GM23248 (cell line): ENCODE data around the gene TRPV3. TPM values are rescaled to one million over a fixed set of nuclear protein-coding genes. Genes with fewer than 3 reads are reported as not detected.

Experiments
- DNase-seq: peaks from one replicate; pipeline ENCODE4 v3.0.0-alpha.2; 2015
- H2AFZ ChIP-seq: fragments of 200-600 bp; sonication (generic); 2 replicates; pipeline ENCODE4 v1.6.1; 2016; ENCODE audit warnings: antibody characterized with exemption
- H3F3A ChIP-seq: fragments of 200-600 bp; sonication (generic); 2 replicates; pipeline ENCODE4 v1.6.1; 2016; ENCODE audit warnings: mild to moderate bottlenecking, antibody characterized with exemption, mixed run types; ENCODE audit not compliant: insufficient read depth
- H3K27ac ChIP-seq: fragments of 200-600 bp; sonication (generic); 2 replicates; pipeline ENCODE4 v1.5.1; 2016; ENCODE audit warnings: mild to moderate bottlenecking
- H3K27me3 ChIP-seq: fragments of 200-600 bp; sonication (generic); replicated peaks from 2 replicates; pipeline ENCODE4 v1.6.1; 2016; ENCODE audit warnings: mild to moderate bottlenecking; ENCODE audit not compliant: insufficient read depth
- H3K36me3 ChIP-seq: fragments of 200-600 bp; sonication (generic); 2 replicates; pipeline ENCODE4 v1.6.1; 2016; ENCODE audit warnings: low read depth, mild to moderate bottlenecking
- H3K4me1 ChIP-seq: fragments of 200-600 bp; sonication (generic); 2 replicates; pipeline ENCODE4 v1.6.1; 2016; ENCODE audit warnings: mild to moderate bottlenecking; ENCODE audit not compliant: insufficient read depth
- H3K4me2 ChIP-seq: fragments of 200-600 bp; sonication (generic); one replicate; pipeline ENCODE4 v1.6.1; 2016; ENCODE audit warnings: mild to moderate bottlenecking; ENCODE audit not compliant: unreplicated experiment
- H3K4me3 ChIP-seq: fragments of 200-600 bp; sonication (generic); 2 replicates; pipeline ENCODE4 v1.5.1; 2016; ENCODE audit warnings: mild to moderate bottlenecking
- H3K79me2 ChIP-seq: fragments of 200-600 bp; sonication (generic); 2 replicates; pipeline ENCODE4 v1.6.1; 2016; ENCODE audit warnings: mild to moderate bottlenecking; ENCODE audit not compliant: insufficient read depth
- H3K9ac ChIP-seq: fragments of 200-600 bp; sonication (generic); 2 replicates; pipeline ENCODE4 v1.6.1; 2016; ENCODE audit warnings: mild to moderate bottlenecking
- H3K9me2 ChIP-seq: fragments of 200-600 bp; sonication (generic); 2 replicates; pipeline ENCODE4 v1.6.1; 2016; ENCODE audit warnings: mixed run types, mild to moderate bottlenecking, moderate library complexity; ENCODE audit not compliant: insufficient read depth
- H3K9me3 ChIP-seq: fragments of 200-600 bp; sonication (generic); one replicate; pipeline ENCODE4 v1.6.1; 2017; ENCODE audit warnings: low read depth
- H4K20me1 ChIP-seq: fragments of 200-600 bp; sonication (generic); 2 replicates; pipeline ENCODE4 v1.6.0; 2016; ENCODE audit not compliant: insufficient read depth
- EZH2 ChIP-seq: fragments of 200-600 bp; sonication (generic); IDR thresholded peaks from 2 replicates; pipeline ENCODE4 v1.6.1; 2018; ENCODE audit warnings: antibody characterized with exemption, mild to moderate bottlenecking; ENCODE audit not compliant: insufficient read depth, poor library complexity, severe bottlenecking
- EZH2phosphoT487 ChIP-seq: fragments of 200-600 bp; sonication (generic); IDR thresholded peaks from 2 replicates; pipeline ENCODE4 v1.6.1; 2018; ENCODE audit warnings: antibody characterized with exemption, moderate library complexity, mild to moderate bottlenecking, low read depth; ENCODE audit not compliant: insufficient read depth
- WGBS, 2 experiments: methylation state at CpG; one replicate each; pipeline ENCODE4 v1.1.6; 2015 to 2017; ENCODE audit warnings: low lambda C conversion rate in 2 of 2, low coverage in 1 of 2; ENCODE audit errors: missing lambda C conversion rate in 2 of 2; 5-methylcytosine and 5-hydroxymethylcytosine counted together
- in situ Hi-C: fragments of 300-500 bp; cut with MboI; formaldehyde crosslinking; loops from 2 replicates; pipeline ENCODE4 v1.15.0; 2020
- polyA plus RNA-seq: library from polyadenylated mRNA; unstranded; fragments of >200 nt; fragmentation: Nextera tagmentation; extraction: Ambion mirVana; gene quantifications from 2 replicates; pipeline ENCODE4 v1.2.1, GENCODE V29; 2016
- total RNA-seq: library from RNA; depleted of rRNA; stranded (reverse); fragments of >200 nt; shearing (Covaris generic); gene quantifications from 2 replicates; pipeline ENCODE4 v1.2.3, GENCODE V29; 2014

Gene TRPV3
- total and polyA plus RNA-seq, 2 experiments from 2014 or later = 0.41 to 1.1 TPM

DNA sequence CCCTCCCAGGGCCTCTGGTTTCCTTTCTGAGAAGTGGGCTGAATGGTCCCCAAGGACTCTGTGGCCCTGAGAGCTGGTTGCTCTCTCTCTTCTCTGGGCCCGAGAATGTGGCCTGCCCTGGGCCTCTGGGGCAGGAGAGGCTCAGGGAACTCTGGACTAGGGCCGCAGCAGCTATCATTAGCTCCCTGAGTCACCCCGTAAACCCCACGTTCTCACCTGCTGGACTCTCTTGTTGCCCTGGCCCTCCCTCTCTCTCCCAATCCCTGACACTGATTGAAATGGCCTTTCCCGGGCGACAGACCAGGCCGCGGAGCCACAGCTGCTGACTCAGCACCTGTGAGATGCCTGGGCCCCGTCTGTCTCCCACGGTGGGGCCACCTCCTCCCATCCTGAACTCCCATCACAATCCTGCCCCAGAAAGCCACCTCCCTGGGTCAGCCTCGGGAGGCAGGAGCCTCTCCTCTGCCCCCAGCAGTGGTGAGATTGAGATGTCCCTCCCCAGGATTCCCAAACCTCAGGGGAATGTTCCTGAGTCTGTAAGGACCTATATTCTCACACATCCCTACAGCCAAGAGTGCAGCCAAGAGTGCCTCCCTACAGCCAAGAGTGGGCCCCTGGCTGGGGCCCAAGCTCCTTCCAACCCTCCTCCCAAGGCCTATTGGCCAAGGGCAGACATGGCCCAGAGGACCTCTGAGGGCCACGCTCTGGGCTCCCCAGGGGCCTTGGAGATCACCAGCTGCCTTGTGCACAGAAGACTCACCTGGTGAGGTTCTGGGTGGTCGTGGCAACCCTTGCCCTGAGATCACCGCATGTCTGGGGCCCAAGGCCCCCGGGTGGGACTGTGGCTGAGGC lies 470 bp downstream of the TRPV3 start:
- Histone ChIP-seq H3K4me2 (no peak overlapping the region), H3K27ac (no peak overlapping the region), H2AFZ (no peak overlapping the region), H3K9me3 (no peaks in the 10 kb centered on the region), H3K9ac (no peak overlapping the region), H4K20me1 (no peaks in the 10 kb centered on the region), H3K9me2 (no peaks in the 10 kb centered on the region), H3F3A (no peaks in the 10 kb centered on the region), H3K79me2 (no peaks in the 10 kb centered on the region), H3K27me3 (no peaks in the 10 kb centered on the region), H3K4me1 (0 out of 2 replicates have a peak, but pooled peaks cover 3% of the 10 kb centered on the region), H3K4me3 (no peak overlapping the region), H3K36me3 (no peaks in the 10 kb centered on the region)
- DNase-seq = no peak
- 73 to 76% methylated on average over 11 to 14 of the region's 15 CpGs for WGBS, 2 experiments
- no peak for TF ChIP-seq EZH2phosphoT487
- TF ChIP-seq EZH2 = no peak
- in situ Hi-C loops = no loop called here

DNA sequence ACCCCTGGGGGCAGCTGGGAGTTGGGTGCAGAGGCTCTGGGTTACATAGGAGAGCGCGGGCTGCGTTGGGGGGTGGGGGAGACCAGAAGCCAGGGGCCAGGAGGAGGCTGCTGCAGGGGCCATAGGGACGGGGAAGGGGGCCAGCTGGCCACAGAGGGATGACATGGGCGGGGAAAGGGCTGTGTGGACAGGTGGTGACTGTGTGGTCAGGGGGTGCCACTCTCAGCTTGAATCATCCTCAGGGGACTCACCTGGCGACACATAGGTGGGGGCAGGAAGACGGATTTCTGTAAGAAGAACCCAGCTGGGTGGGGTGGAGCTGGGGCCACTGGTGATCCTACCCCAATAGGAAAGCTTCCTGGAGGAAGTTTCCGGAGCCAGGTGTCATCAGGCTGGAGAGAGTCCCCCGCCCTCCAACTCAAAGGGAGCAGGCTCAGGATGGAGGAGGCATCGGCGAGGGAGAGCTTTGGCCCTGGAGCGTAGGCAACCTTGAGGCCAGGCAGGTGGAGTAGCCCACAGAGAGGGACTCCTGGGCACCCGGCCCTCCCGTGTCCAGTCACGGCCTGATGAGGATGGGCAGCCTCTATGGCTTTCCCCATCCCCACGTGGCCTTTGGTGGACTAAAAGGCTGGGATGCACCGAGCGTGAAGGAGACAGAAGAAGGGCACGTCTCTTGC lies 1.2 kb downstream of the TRPV3 start:
- WGBS, 2 experiments = 94 to 97% methylated on average over 17 to 19 of the region's 19 CpGs
- no peak overlapping the region for H2AFZ ChIP-seq
- no peak overlapping the region for H3K9ac ChIP-seq
- H4K20me1 ChIP-seq = no peaks in the 10 kb centered on the region
- TF ChIP-seq EZH2phosphoT487 (no peak), EZH2 (no peak)
- DNase-seq = no peak
- 0 out of 2 replicates have a peak, but pooled peaks cover 3% of the 10 kb centered on the region for H3K4me1 ChIP-seq
- H3K9me2 ChIP-seq = no peaks in the 10 kb centered on the region
- H3K4me3 ChIP-seq = no peak overlapping the region
- H3K79me2 ChIP-seq = no peaks in the 10 kb centered on the region
- H3K4me2 ChIP-seq = no peak overlapping the region
- in situ Hi-C loops = no loop called here
- H3F3A ChIP-seq = 0 out of 2 replicates have a peak, but pooled peaks cover 2% of the 10 kb centered on the region
- no peaks in the 10 kb centered on the region for H3K27me3 ChIP-seq
- no peaks in the 10 kb centered on the region for H3K9me3 ChIP-seq
- H3K36me3 ChIP-seq = no peaks in the 10 kb centered on the region
- no peak overlapping the region for H3K27ac ChIP-seq

DNA sequence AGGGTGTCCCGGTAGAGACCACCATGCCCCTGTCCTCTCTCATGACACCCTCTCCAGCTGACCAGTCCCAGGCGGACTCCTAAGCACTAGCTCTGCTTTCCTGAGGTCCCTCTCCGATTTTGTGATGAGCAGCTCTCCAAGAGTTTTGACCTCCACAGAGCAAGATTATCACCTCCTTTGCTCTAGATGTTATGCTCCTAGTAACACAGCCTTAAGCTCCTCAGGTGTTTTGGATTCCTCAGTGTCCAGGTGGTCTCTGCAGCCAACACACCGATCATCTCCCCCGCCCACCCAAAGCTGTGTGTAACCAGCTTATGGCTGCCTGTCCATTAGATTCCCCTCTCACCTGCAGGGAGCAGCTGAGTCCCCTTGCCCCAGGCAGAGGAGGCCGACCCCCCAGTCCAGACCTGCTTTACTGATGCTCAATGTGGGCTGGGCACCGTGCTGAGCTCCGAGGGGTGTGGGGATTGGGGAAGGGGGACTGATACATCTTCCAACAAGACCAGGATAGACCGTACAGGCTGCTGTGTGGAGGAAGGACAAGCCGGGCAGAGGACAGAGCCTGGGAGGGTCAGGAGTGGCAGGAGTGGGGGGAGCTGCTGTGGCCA lies 2.3 kb downstream of the TRPV3 start:
- no peak overlapping the region for H3K9ac ChIP-seq
- no peaks in the 10 kb centered on the region for H3K79me2 ChIP-seq
- DNase-seq = no peak
- H3K9me2 ChIP-seq = no peaks in the 10 kb centered on the region
- 82 to 86% methylated on average over 10 of the region's 10 CpGs for WGBS, 2 experiments
- H3F3A ChIP-seq = peaks cover 9% of the 10 kb centered on the region; the same call in 1 of the 2 replicates
- no peak overlapping the region for H2AFZ ChIP-seq
- in situ Hi-C loops = no loop called here
- H3K9me3 ChIP-seq = no peaks in the 10 kb centered on the region
- H4K20me1 ChIP-seq = no peaks in the 10 kb centered on the region
- peaks cover 9% of the 10 kb centered on the region for H3K4me1 ChIP-seq
- H3K27me3 ChIP-seq = no peaks in the 10 kb centered on the region
- H3K4me3 ChIP-seq = no peak overlapping the region
- no peak overlapping the region for H3K4me2 ChIP-seq
- H3K27ac ChIP-seq = no peak overlapping the region
- H3K36me3 ChIP-seq = no peaks in the 10 kb centered on the region
- TF ChIP-seq EZH2phosphoT487 (no peak), EZH2 (no peak)

DNA sequence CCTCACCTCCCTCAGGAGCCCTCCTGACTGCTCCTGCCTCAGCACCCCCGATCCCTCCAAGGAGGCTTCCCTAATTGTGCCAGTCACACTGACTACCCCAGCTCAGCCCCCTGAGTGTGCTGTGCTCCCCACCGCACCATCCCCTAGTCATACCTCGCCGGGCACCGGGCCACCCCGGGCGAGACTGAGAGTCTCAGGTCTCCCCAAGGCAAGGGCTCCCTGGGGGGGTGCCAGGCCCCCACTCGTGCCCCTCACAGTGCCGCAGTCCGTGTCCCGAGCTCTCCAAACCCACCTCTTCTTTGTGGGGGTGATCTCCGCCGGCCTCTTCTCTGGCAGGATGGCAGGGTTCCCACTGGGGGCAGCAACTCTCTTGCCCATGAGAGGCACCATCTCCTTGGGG lies 3.2 kb downstream of the TRPV3 start:
- TF ChIP-seq EZH2phosphoT487 (no peak), EZH2 (no peak)

More for the DNA sequence above, 3.2 kb downstream of the TRPV3 start:
- Histone ChIP-seq H3K4me2 (no peak overlapping the region), H3K4me1 (peaks cover 9% of the 10 kb centered on the region), H3K4me3 (no peak overlapping the region), H4K20me1 (no peaks in the 10 kb centered on the region), H3K9me3 (no peaks in the 10 kb centered on the region), H2AFZ (no peak overlapping the region), H3K36me3 (no peaks in the 10 kb centered on the region), H3K9ac (no peak overlapping the region), H3K27me3 (no peaks in the 10 kb centered on the region), H3K27ac (no peak overlapping the region), H3K79me2 (no peaks in the 10 kb centered on the region), H3K9me2 (no peaks in the 10 kb centered on the region), H3F3A (peaks cover 9% of the 10 kb centered on the region; the same call in 1 of the 2 replicates)
- WGBS, 2 experiments = 88 to 90% methylated on average over 13 of the region's 13 CpGs
- no peak for DNase-seq
- in situ Hi-C loops = no loop called here
